T47D (cell line): ENCODE results near the gene NBDY.

Experiments used
- DNase-seq, 2 experiments: peaks; one replicate each; pipeline versions ENCODE4 v3.0.0 to v3.0.0-alpha.2; 2011 to 2012; ENCODE audit warnings: low read depth in 1 of 2, low spot score in 1 of 2
- JUND ChIP-seq: IDR thresholded peaks from 2 replicates; pipeline ENCODE4 v1.6.1; 2012; ENCODE audit warnings: low read depth
- in situ Hi-C: cut with HindIII; loops from 2 replicates; pipeline ENCODE4 v1.10.0; 2016; ENCODE audit warnings: low sequenced_read_pairs, low pct_unique_long_range_greater_than_20kb

The NBDY gene

GRCh38 chrX:56783450-56783831 is 54.4 kb downstream of the NBDY start:
- no peak for TF ChIP-seq JUND
- in situ Hi-C loops = no loop called here
- DNase-seq = peak; percentile 11 to 84

- DNase-seq = peak; percentile 39 to 90
- in situ Hi-C loops = no loop called here
- no peak for TF ChIP-seq JUND
Measured at GRCh38 chrX:56783996-56784620, 55.1 kb downstream of the NBDY start.

- in situ Hi-C loops = no loop called here
Measured at GRCh38 chrX:56784666-56785065, 55.6 kb downstream of the NBDY start.

GRCh38 chrX:56785442-56785841 is 56.4 kb downstream of the NBDY start:
- in situ Hi-C loops = no loop called here
- DNase-seq = peak; percentile 8 to 29
- TF ChIP-seq JUND = no peak

More at GRCh38 chrX:56784666-56785065, 55.6 kb downstream of the NBDY start:
- no peak for DNase-seq
- no peak for TF ChIP-seq JUND

- TF ChIP-seq JUND = no peak
- no peak for DNase-seq
- in situ Hi-C loops = no loop called here
Measured at GRCh38 chrX:56786889-56787733, 58.1 kb downstream of the NBDY start.

- in situ Hi-C loops = no loop called here
- no peak for TF ChIP-seq JUND
- DNase-seq = no peak
Measured at GRCh38 chrX:56787734-56788152, 58.7 kb downstream of the NBDY start.

- no peak for DNase-seq
- in situ Hi-C loops = no loop called here
- no peak for TF ChIP-seq JUND
Measured at GRCh38 chrX:56788229-56788628, 59.2 kb downstream of the NBDY start.

GRCh38 chrX:56788717-56789122 is 59.7 kb downstream of the NBDY start:
- in situ Hi-C loops = no loop called here
- DNase-seq = no peak
- no peak for TF ChIP-seq JUND

- in situ Hi-C loops = no loop called here
- no peak for TF ChIP-seq JUND
- DNase-seq = no peak
Measured at GRCh38 chrX:56789518-56790070, 60.6 kb downstream of the NBDY start.

- in situ Hi-C loops = no loop called here
- no peak for DNase-seq
- no peak for TF ChIP-seq JUND
Measured at GRCh38 chrX:56790778-56791177, 61.7 kb downstream of the NBDY start.

GRCh38 chrX:56791456-56791855 is 62.4 kb downstream of the NBDY start:
- DNase-seq = no peak
- no peak for TF ChIP-seq JUND
- in situ Hi-C loops = no loop called here

- in situ Hi-C loops = no loop called here
- DNase-seq = no peak
- no peak for TF ChIP-seq JUND
Measured at GRCh38 chrX:56792270-56793111, 63.4 kb downstream of the NBDY start.
